HL-60 (cell line): ENCODE results near the gene MATN3.

Experiments used
- DNase-seq, 2 experiments: peaks; one replicate each; pipeline ENCODE4 v3.0.0-alpha.2; 2010 to 2020; ENCODE audit warnings: low read depth in 1 of 2, low spot score in 1 of 2
- H3K27ac ChIP-seq: fragments of 250-450 bp; sonication (Bioruptor Pico); replicated peaks from 2 replicates; pipeline ENCODE4 v1.5.1; 2020; ENCODE audit warnings: mild to moderate bottlenecking, moderate library complexity
- H3K27me3 ChIP-seq: fragments of 250-450 bp; sonication (Bioruptor Pico); 2 replicates; pipeline ENCODE4 v1.5.1; 2021; ENCODE audit warnings: mild to moderate bottlenecking, moderate library complexity; ENCODE audit not compliant: insufficient read depth, poor library complexity, severe bottlenecking
- H3K4me3 ChIP-seq: replicated peaks from 2 replicates; pipeline ENCODE4 v1.5.1; 2011; ENCODE audit warnings: mild to moderate bottlenecking, control low read depth, low read length; ENCODE audit not compliant: insufficient read depth
- CTCF ChIP-seq: IDR thresholded peaks from one replicate; pipeline ENCODE4 v1.5.1; 2011; ENCODE audit warnings: low read length, control low read depth, inconsistent platforms; ENCODE audit not compliant: insufficient read depth
- GABPA ChIP-seq: IDR thresholded peaks from 2 replicates; pipeline ENCODE4 v1.6.1; 2012; ENCODE audit warnings: low read depth
- POLR2AphosphoS5 ChIP-seq: IDR thresholded peaks from 2 replicates; pipeline ENCODE4 v1.6.1; 2012; ENCODE audit warnings: low read depth
- REST ChIP-seq: IDR thresholded peaks from 2 replicates; pipeline ENCODE4 v1.6.1; 2012; ENCODE audit warnings: low read depth; ENCODE audit not compliant: insufficient replicate concordance
- SPI1 ChIP-seq: IDR thresholded peaks from 2 replicates; pipeline ENCODE4 v1.6.1; 2012; ENCODE audit warnings: low read depth, mild to moderate bottlenecking, borderline replicate concordance

The MATN3 gene

GRCh38 chr2:20013126-20013849, 820 bp upstream of the MATN3 start:
- Histone ChIP-seq H3K4me3 (no peak overlapping the region), H3K27ac (no peak overlapping the region), H3K27me3 (peaks cover 36% of the 10 kb centered on the region)
- no peak for DNase-seq
- TF ChIP-seq GABPA = no peak
- no peak for TF ChIP-seq POLR2AphosphoS5
- TF ChIP-seq REST = no peak
- TF ChIP-seq CTCF = no peak
- TF ChIP-seq SPI1 = no peak

- DNase-seq = no peak
- H3K27ac ChIP-seq = no peak overlapping the region
- TF ChIP-seq GABPA (no peak), REST (no peak), CTCF (no peak), SPI1 (no peak), POLR2AphosphoS5 (no peak)
- H3K4me3 ChIP-seq = no peak overlapping the region
- peaks cover 36% of the 10 kb centered on the region for H3K27me3 ChIP-seq
Observed at GRCh38 chr2:20012032-20012281, 511 bp downstream of the MATN3 start.

- H3K27ac ChIP-seq = no peak overlapping the region
- H3K4me3 ChIP-seq = no peak overlapping the region
- H3K27me3 ChIP-seq = peaks cover 36% of the 10 kb centered on the region
- no peak for DNase-seq
- TF ChIP-seq REST (no peak), SPI1 (no peak), POLR2AphosphoS5 (no peak), CTCF (no peak), GABPA (no peak)
Observed at GRCh38 chr2:20011276-20012031, 1.0 kb downstream of the MATN3 start.
